ENCODE data around the gene EREG.
"Not testable (repeated sequence)": the region's sequence is repeated elsewhere in the genome, so short reads cannot be mapped to it uniquely, and the experiment has no call there.

The EREG gene

DNA sequence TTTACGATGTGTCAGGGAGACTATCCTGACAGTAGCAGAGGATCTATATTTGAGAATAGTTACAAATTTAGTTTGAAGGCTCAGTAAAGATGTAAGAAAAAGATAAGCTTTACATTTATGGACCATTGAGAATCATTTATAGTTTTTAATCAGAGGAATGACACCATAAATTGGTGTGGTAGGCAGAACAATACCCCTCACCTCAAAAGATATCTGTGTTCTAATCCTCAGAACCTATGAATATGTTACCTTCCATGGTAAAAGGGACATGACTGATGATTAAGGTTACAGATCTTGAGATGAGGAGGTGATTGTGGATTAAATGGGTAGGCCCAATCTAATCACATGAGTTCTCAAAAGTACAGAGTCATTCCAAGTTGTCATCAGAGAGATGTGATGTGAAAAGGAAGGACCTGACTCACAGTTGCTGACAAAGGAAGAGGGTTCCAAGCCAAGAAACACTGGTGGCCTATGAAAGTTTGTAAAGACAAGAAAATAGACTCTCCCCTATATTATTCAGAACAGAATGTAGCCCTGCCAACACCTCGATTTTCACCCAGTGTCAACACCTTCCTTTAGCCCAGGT lies 27.0 kb downstream of the EREG start:
- DNase-seq: no peak

DNA sequence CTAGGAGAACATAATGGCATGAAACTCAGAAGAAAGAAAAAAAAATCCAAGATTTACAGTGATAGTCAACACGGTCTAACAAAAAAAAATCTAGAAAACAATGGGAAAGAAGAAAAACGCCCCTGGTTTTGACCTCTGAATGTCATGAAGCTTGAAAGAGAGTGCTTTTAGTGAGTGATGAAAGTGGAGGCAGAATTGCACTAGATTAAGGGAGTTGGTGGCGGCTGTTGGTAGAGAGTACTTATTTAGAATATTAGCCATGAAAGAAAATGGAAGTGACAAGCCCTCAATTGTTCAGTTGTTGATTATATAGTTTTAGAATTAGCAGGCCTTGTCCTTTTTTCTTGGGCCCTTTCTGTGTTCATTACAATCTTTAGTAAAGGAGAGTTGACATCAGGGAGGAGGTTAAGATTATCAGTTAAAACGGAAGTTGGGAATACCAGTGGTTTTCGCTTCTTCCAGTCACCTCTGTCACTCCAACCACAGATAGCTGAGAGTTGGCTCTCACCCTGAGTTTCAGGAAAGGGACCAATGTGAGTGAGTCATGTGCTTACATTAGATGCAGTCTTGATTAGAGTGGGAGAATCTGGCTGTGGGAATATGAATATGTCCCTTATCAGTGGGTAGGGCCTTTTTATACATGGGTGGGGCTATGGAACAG lies 29.7 kb downstream of the EREG start:
- no peak for DNase-seq

DNA sequence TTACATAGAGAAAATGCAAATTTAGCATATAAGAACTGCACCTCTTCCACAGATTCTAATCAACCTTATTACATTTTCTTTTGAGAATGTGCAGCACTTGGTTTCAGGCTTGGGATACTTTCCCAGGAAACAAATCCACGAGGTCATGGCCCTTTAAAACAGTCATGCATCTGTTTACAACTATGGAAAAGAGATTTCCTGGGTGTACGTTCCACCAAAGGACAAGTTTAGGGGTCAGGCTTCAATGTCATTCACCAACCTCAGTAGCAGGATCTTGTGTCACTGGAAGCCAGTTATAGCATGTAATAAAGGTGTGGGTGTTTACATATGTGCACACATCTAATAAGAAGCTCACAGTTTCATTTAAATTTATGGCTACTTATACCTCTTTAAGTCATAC lies 30.7 kb downstream of the EREG start:
- DNase-seq: no peak

DNA sequence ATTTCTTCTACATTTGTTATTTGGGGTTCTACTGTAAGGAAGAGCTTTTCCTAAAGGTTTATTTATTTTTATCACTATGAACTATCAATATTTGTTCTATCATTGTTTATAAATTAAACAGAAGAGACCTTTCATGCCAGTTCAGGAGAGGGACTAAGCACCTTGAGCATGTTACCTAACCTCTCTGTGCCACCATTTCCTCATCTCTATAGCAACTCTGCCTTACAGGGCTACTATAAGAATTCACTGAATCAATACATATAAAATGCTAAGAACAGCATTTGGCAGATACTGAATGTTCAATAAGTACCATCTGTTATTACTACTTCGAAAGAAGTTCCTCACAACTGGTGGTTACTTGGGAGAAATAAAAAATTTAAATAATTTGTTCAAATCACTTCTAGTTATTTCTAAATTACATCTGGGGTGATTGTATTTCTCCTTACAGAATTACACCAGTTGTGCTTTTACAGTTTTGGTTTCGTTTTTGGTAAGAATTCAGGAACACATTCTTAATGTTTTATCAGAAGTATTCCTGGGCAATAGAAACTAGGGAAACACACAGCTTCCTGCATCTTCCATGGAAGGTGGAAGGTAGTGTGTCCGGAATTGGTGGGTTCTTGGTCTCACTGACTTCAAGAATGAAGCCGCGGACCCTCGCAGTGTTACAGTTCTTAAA lies 32.9 kb downstream of the EREG start:
- no peak for DNase-seq

DNA sequence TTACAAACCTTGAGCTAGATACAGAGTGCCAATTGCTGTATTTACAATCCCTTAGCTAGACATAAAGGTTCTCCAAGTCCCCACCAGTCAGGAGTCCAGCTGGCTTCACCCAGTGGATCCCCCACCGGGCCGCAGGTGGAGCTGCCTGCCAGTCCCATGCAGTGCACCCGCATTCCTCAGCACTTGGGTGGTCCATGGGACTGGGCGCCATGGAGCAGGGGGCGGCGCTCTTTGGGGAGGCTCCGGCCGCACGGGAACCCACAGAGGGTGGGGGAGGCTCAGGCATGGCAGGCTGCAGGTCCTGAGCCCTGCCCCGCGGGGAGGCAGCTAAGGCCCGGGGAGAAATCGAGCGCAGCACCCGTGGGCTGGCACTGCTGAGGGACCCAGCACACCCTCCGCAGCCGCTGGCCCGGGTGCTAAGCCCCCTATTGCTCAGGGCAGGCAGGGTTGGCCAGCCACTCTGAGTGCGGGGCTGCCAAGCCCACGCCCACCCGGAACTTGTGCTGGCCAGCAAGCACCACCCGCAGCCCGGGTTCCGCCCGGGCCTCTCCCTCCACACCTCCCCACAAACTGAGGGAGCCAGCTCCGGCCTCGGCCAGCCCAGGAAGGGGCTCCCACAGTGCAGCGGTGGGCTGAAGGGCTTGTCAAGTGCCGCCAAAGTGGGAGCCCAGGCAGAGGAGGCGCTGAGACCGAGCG lies 34.1 kb downstream of the EREG start:
- DNase-seq: not testable (repeated sequence)

DNA sequence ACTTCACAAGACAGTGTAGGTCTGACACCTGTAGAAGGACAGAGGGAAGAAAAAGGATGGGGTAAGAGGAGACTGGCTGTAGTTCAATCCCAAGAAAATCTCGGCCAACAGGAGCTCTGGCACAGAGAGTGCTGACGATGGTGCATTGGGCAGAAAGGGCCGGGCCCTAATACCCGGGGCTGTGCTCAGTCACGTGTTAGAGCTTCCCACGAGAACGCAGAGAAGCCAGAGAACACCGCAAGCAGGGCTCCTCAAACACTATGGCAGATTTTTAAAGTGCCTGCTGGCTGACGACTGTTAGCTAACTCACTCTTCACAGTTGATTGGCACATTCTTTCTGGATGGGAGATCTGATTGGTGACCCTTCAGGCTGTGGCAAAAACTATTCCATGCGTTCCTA lies 35.5 kb downstream of the EREG start:
- DNase-seq: no peak

DNA sequence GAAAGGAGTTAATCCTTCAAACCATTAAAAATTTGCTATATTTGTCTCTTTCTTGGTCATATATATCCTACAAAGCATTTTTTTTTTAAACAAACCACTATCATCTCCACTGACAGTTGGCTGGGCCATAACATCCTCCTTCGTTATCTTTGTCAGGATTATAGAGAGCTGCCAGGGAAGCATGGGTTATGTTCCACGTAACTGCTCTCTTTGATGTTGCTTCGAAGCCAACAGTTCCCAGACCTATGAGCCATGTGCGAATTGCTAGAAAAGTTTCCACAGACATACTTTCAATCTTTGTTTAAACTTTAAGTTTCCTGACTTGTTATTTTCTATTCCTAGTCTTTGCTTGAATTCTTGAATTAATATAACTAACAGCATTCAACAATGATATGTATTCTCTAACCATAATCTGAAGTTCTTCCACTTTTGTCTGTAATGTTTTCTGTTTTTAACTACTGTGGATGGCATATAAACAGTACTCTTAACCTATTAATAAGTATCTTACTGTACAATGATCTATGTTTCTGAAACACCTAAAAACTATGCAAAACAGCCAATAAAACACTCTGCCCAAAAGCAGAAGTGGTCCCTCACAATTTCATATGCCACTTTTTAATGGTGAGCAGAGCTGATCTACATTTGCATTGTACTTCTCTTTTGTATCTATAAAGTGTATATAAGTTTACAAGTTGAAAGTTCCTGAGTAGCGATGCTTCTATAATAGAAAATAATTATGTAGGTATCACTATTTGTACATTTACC lies 37.9 kb downstream of the EREG start:
- DNase-seq: no peak

DNA sequence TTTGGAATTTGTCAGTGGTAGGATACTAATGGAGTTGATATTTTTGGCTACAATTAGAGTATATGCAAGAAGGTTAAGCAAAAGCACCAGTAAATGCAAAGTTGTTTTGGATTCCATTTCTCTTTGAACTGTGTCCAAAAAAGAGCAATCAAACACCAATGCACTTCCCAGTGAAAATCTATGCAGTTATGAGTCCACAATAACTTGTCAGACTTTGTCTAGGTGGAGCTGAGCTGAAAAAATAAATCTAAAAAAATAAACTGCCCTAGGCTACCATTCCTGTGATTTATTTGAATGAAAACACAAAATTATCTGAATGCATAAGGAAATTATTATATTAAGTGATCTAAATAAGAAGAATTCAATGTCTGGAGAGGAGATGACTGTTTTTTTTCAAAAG lies 42.9 kb downstream of the EREG start:
- no peak for DNase-seq

DNA sequence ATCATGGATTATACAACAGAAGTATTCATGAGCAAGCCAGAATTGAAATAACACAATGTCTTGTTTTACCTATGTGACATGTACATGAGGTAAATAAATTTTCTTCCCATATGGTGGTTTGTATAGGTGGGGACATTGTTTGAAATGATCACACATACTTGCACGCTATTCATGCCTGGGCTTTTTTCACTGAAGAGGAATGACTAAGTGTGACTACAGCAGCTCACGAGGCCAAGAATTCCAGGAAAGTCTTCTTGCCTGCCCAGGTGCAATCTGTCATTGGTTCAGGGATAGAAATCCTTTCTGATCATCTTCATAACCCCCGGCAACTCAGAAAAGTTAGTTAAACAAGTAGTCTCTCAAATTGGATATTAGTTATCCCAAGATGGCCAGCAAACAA lies 43.7 kb downstream of the EREG start:
- no peak for DNase-seq

DNA sequence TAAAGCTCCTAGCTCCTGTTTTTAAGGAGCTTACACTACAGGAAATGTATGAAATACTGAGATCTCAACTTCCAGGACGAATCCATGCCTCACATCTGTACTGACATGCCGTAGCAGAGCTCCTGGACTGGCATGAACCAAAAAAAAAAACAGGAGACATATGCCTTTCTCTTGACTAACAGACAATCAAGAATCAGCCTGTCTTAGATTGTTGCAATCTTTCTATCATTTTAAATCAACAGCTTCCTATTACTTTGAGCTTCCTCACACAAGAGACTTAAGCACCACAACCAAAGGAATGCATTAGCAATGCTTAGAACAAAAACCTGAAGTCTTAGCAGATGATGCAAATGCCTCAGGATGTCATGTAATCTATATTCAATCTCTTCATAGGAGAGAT lies 45.3 kb downstream of the EREG start:
- DNase-seq: no peak

DNA sequence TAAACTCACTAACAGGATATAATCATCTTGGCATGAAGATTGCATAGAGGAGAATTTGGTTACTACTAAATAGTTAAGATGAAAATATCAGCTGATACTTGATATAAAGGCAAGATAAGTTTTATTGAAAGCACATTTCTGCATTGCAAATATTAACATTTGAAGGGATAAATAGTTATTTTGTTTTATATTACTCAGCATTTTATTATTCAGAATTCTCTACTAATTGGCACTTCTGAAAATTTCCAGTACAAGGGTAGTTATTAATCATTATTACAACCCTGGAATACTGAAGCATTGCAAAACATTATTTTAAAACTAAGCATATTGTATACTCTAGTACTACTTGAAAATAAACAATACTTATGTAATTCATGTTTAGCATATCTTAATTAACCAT lies 47.3 kb downstream of the EREG start:
- DNase-seq: no peak

DNA sequence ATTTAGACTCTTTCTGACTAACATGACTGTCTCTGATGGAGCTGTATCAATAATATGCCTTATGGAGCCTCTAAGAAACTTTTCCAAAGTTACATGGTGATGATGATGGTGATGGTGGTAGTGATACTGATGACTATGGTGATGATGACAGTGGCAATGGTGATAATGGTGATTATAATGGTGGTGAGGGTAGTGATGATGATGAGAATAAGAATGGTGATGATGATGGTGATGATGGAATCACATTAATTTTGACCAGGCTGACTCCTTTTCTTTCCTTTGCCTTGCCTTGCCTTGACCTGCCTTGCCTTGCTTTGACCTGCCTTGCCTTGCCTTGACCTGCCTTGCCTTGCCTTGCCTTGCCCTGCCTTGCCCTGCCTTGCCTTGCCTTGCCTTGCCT lies 48.3 kb downstream of the EREG start:
- DNase-seq: no peak

DNA sequence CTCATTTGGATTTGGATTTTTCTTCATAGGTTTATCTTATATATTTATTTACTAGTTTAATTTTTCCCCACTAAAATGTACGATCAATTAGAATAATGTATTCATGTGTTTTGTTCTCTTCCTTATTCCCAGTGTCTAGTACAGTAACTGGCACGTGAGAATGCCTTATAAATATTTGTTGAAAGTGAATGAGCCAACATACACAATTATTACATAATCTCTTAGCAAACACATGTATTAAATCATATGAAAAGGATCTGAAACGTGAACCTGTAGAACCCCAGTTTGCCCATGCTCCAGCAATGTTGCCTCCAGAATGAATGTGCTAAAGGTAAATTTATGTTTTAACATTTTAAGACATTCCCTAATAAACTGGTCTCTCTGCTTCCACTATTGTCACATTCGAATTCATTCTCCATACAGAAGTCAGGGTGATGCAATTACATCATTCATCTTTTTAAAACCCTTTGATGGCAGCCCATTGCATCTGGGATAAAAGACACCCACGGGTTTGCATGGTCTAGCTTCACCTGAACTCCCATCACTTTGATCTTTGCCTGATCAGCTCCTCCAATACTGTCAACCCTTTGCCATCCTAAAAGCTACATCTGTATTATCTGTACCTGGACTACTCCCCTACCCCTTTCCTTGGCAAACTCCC lies 49.3 kb downstream of the EREG start:
- no peak for DNase-seq

DNA sequence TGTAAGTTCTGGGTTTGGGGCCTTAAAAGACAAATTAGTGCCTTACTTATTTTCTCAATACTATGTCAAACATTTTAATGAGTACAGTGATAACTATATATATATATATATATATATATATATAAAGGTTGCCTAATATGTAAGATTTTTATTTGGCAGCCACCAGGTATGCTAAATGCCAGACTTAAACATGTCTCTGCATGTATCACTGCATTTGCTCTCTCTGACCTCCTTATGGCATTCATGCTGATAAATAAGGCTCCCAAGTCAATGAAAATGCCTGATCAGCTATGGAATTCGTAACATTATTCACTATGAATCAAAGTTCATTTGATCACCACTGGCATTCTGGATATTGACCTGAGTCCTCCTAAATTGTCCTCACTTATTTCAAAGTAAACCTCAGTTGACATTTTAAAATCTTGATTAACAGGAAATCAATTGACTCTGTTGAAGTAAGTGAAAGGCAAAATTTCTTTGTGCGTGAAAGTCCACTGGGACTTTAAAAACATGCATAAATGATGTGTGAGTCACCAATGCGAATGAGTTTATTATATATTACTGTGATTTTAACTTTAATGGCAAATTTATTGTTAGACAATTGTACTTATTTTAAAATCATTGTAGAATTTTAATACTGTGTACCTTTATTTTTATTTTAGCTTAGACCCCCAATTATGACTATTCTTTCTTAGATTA lies 50.8 kb downstream of the EREG start:
- no peak for DNase-seq

DNA sequence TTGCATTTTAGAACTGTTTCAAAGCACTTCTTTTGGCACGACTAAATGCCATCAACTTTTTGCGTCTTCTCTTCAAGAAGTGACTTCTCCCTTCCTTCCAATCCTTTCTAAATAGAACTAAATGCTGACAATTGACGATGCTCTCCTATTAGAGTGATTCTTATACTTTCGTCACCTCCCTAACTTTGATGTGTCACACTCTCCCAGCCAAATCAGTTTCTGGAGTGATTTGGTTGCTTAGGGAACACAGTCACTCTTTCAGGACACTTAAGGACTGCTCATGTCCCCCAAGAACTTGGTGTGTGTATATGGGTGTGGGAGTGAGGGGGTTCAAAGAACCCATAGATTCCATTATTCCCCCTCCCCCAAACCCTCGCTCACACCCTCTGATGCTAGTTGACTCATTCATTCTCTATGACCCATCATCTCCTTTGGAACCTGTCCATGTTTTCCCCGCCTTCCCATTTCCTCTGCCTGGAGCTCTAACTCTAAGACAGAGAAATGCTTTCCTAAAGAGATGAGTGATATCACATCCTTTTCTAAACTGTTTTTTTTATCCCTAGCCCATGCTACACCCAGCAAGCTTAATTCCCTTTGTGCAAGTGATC lies 53.2 kb downstream of the EREG start:
- DNase-seq: no peak

DNA sequence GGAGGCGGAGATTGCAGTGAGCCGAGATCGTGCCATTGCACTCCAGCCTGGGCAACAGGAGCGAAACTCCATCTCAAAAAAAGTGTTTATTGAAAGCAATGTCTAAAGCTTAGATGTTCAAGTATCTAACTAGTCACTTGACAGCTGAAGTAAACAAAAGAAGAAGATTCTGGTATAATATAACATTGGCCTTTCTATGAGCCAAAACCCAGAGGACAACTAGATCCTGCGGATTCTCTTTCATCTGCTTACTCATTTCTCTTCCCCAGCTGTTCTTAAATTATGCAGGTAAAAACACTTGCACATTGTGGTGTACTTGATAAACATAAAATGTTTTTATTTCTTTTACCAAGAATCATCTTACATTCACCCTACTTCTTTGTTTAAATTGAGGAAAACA lies 55.9 kb downstream of the EREG start:
- no peak for DNase-seq

DNA sequence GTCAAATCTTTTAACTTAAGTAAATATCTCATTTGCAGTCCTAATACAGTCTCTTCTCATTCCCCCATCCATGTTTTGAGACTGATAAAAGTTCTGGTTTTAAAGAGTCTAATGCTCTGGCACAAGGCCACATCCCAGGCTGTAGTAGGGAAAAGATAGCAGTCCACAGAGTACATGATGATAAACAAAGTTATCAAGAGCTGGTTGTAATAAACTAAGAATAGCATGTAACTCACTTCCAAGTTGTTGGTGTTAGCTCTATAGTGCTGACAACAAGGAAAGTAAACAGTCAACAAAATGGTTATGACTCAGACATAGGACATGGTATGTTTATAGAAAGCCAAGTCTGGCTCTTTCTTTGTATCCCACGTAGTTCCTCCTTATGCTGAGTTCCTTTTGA lies 58.2 kb downstream of the EREG start:
- DNase-seq: no peak

DNA sequence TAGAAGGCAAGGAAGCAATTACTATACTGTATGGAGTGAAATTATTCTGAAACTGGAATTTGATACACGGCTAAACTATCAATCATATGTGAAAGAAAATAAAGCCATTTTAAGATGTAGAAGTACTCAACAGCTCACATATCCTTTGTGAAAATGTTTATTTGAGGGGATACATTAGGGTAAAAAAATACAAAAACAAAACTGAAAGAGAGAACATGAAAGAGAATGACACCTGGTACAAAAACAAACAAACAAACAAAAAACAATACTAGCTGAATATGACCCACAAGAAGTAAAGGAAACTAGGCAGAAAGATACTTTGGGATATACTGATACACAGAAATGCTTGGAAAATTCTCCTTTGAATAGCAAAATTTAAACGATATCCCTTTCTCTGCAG lies 59.2 kb downstream of the EREG start:
- DNase-seq: no peak

DNA sequence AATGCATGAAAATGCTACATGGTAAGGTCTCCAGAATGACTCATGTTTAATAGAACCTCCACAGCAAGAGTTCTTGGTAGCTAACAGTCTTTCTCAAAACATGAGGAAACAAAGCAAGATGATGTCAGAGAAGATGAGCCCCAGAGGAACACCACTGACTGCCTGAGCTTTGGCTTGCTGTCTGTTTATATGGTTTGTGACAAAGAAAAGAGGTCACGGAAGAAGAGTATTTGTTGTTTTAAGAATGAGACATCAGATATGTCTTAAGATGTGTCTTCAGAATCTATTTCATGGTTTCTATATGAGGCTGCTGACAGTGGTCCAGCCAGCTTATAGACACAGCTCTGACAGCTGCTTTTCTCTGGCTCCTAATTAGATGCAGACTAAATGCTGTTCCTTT lies 61.2 kb downstream of the EREG start:
- DNase-seq: no peak

DNA sequence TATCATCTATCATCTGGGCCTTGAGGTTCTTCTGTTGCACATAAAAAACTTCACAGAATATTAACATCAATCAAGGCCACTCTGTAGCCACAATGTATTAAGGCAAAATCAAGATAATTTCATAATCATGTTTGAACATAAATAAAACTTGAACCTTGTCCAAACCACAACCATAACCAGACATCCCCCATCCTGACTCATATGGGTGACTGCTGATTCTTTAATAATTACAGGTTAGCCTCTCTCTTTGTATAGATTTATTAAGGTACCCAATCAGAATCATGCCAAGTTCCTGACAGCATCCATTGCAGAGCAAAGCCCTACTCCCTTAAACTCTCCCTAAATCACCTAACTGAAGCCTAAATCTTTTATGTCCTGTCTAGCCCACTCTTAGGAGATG lies 63.3 kb downstream of the EREG start:
- no peak for DNase-seq

DNA sequence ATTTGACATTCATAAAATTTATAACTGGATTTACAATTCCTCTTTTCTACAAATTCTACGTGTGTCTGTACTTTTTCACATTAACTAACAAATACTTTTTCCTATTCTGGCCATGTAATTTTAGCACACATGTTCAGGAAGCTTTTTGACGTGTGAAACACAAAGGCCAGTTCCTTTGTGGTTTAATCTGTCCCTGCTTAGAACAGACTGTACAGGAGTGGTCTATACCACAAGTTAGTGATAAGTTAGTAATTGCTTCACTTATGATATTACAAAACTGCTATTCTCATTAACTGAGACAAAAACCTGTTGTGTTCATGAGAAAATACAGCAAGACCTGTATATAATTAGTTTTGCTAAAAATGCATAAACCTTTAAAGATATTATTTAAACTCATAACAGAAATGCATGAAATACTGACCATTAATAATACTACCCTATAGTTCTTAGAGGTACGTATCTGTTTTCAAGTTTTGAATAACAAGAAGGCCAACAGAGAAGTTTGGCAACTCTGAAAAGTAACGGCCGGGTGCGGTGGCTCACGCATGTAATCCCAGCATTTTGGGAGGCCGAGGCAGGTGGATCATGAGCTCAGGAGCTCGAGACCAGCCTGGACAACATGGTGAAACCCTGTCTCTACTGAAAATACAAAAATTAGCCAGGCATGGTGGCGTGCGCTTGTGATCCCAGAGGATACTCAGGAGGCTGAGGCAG lies 66.3 kb downstream of the EREG start:
- no peak for DNase-seq

All from effector CD8-positive, alpha-beta T cell (primary cell).